ENCODE measurements around the gene UQCRQ. TPM values are rescaled to one million over a fixed set of nuclear protein-coding genes. Genes with fewer than 3 reads are reported as not detected.

UQCRQ gene
- total RNA-seq, 1 experiment from 2014 or later: 719 TPM

GRCh38 chr5:132915681-132916080, 49.2 kb downstream of the UQCRQ start:
- CTCF ChIA-PET: no interaction called here
- no peak overlapping the region for H3K4me3 Mint-ChIP-seq (ENCODE audit: low read depth, unreplicated experiment)
- BruUV-seq (replicated peaks): no TSS peak
- no peak overlapping the region for H3K27ac Mint-ChIP-seq (ENCODE audit: unreplicated experiment)
- TF ChIP-seq, protein P1, sequence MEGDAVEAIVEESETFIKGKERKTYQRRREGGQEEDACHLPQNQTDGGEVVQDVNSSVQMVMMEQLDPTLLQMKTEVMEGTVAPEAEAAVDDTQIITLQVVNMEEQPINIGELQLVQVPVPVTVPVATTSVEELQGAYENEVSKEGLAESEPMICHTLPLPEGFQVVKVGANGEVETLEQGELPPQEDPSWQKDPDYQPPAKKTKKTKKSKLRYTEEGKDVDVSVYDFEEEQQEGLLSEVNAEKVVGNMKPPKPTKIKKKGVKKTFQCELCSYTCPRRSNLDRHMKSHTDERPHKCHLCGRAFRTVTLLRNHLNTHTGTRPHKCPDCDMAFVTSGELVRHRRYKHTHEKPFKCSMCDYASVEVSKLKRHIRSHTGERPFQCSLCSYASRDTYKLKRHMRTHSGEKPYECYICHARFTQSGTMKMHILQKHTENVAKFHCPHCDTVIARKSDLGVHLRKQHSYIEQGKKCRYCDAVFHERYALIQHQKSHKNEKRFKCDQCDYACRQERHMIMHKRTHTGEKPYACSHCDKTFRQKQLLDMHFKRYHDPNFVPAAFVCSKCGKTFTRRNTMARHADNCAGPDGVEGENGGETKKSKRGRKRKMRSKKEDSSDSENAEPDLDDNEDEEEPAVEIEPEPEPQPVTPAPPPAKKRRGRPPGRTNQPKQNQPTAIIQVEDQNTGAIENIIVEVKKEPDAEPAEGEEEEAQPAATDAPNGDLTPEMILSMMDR (IDR thresholded peaks at IDR 0.05; ENCODE audit: unreplicated experiment): no peak
- peaks cover 19% of the 10 kb centered on the region for H3K36me3 Mint-ChIP-seq (ENCODE audit: insufficient read depth, unreplicated experiment)
- intact Hi-C loops (cut with micrococcal nuclease; ENCODE audit: unreplicated experiment): no loop called here
- no peak for DNase-seq
- no peaks in the 10 kb centered on the region for H3K27me3 Mint-ChIP-seq (ENCODE audit: unreplicated experiment)
- peaks cover 11% of the 10 kb centered on the region for H3K4me1 Mint-ChIP-seq (ENCODE audit: low read depth, unreplicated experiment)
- H3K9me3 Mint-ChIP-seq (ENCODE audit: low read depth, unreplicated experiment): no peaks in the 10 kb centered on the region

DNA sequence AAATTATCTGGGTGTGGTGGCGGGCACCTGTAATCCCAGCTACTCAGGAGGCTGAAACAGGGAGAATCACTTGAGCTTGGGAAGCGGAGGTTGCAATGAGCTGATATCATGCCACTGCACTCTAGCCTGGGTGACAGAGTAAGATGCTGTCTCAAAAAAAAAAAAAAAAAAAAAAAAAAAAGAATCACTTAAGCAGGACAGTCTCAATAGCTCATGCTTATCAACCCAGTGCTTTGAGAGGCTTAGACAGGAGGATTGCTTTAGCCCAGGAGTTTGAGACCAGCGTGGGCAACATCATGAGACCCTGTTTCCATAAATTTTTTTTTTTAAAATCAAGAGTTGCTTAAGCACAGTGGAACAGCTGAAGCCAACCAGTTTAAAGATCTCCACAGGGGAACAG, 49.6 kb downstream of the UQCRQ start:
- intact Hi-C loops (cut with micrococcal nuclease; ENCODE audit: unreplicated experiment): no loop called here
- no peaks in the 10 kb centered on the region for H3K27me3 Mint-ChIP-seq (ENCODE audit: unreplicated experiment)
- H3K4me1 Mint-ChIP-seq (ENCODE audit: low read depth, unreplicated experiment): peaks cover 11% of the 10 kb centered on the region
- no peak overlapping the region for H3K4me3 Mint-ChIP-seq (ENCODE audit: low read depth, unreplicated experiment)
- no peak overlapping the region for H3K27ac Mint-ChIP-seq (ENCODE audit: unreplicated experiment)
- CTCF ChIA-PET: no interaction called here
- H3K36me3 Mint-ChIP-seq (ENCODE audit: insufficient read depth, unreplicated experiment): peaks cover 23% of the 10 kb centered on the region
- H3K9me3 Mint-ChIP-seq (ENCODE audit: low read depth, unreplicated experiment): no peaks in the 10 kb centered on the region
- TF ChIP-seq, protein P1 (IDR thresholded peaks at IDR 0.05; ENCODE audit: unreplicated experiment): no peak
- no peak for DNase-seq
- BruUV-seq (replicated peaks): no TSS peak

Other genes with a start within 250 kb of the UQCRQ start
- gene IL13, start 208.5 kb upstream of the UQCRQ start, total RNA-seq (2022): not detected in 2 replicates
- gene IL4, start 192.7 kb upstream of the UQCRQ start, total RNA-seq (2022): not detected in 2 replicates
- gene KIF3A, start 129.1 kb upstream of the UQCRQ start, total RNA-seq (2022): 17.5 and 18.9 TPM in 2 replicates
- 3.3 and 3.4 TPM in 2 replicates for gene CCNI2, start 119.2 kb upstream of the UQCRQ start, total RNA-seq (2022)
- 40.4 and 48.5 TPM in 2 replicates for gene SEPTIN8, start 89.4 kb upstream of the UQCRQ start, total RNA-seq (2022)
- gene SOWAHA, start 53.3 kb upstream of the UQCRQ start, total RNA-seq (2022): 0.78 and 0.88 TPM in 2 replicates
- 24.5 and 27.0 TPM in 2 replicates for gene SHROOM1, start 36.0 kb upstream of the UQCRQ start, total RNA-seq (2022)
- gene GDF9, start 173 bp upstream of the UQCRQ start, total RNA-seq (2022): 0.61 and 0.94 TPM in 2 replicates
- gene LEAP2, start 7.0 kb downstream of the UQCRQ start, total RNA-seq (2022): 2.3 and 2.8 TPM in 2 replicates
- gene AFF4, start 97.0 kb downstream of the UQCRQ start, total RNA-seq (2022): 87.1 and 102 TPM in 2 replicates
- 25.9 and 31.8 TPM in 2 replicates for gene ZCCHC10, start 159.9 kb downstream of the UQCRQ start, total RNA-seq (2022)
- 294 and 296 TPM in 2 replicates for gene HSPA4, start 185.4 kb downstream of the UQCRQ start, total RNA-seq (2022)